PC-3 (cell line): ENCODE measurements around the gene NKX1-1. TPM values are rescaled to one million over a fixed set of nuclear protein-coding genes. Genes with fewer than 3 reads are reported as not detected.

Source experiments
- ATAC-seq: fragments of 200-7000 bp; cut with Tn5 transposase; 2 replicates; pipeline ENCODE4 v1.9.1; 2020; ENCODE audit warnings: mild to moderate bottlenecking, moderate library complexity
- BruUV-seq: library from RNA; stranded (reverse); fragments of 400-500 nt; replicated peaks from 2 replicates; lab custom pipeline; 2021; lab: Mats Ljungman, UMichigan
- CTCF ChIA-PET: fragments of 300-600 bp; sonication (Branson Sonifier 250); formaldehyde crosslinking; loops from one replicate; lab custom pipeline; 2022; ENCODE audit warnings: antibody characterized with exemption; lab: Charles Lee
- POLR2A ChIA-PET: fragments of 300-600 bp; sonication (Branson Sonifier 250); formaldehyde crosslinking; loops from one replicate; lab custom pipeline; 2022; ENCODE audit warnings: antibody characterized with exemption; ENCODE audit not compliant: unreplicated experiment; lab: Charles Lee
- DNase-seq: peaks from one replicate; pipeline ENCODE4 v3.0.0-alpha.2; 2015
- H2AFZ ChIP-seq: fragments of 300-600 bp; sonication (generic); 2 replicates; pipeline ENCODE4 v1.6.0; 2016; ENCODE audit warnings: antibody characterized with exemption, low read length
- H3F3A ChIP-seq: fragments of 300-600 bp; sonication (generic); one replicate; pipeline ENCODE4 v1.6.0; 2017; ENCODE audit warnings: antibody characterized with exemption, low read length, control low read depth, mild to moderate bottlenecking; ENCODE audit not compliant: unreplicated experiment
- H3K27ac ChIP-seq: fragments of 300-600 bp; sonication (generic); 2 replicates; pipeline ENCODE4 v1.5.1; 2016; ENCODE audit warnings: mild to moderate bottlenecking, low read length
- H3K27me3 ChIP-seq: fragments of 300-600 bp; sonication (generic); 2 replicates; pipeline ENCODE4 v1.6.1; 2016; ENCODE audit warnings: low read length, mixed read lengths
- H3K36me3 ChIP-seq: fragments of 300-600 bp; sonication (generic); 2 replicates; pipeline ENCODE4 v1.6.1; 2016; ENCODE audit warnings: low read depth, mixed run types, low read length, mixed read lengths
- H3K4me1 ChIP-seq: fragments of 300-600 bp; sonication (generic); 2 replicates; pipeline ENCODE4 v1.5.1; 2016; ENCODE audit warnings: low read length; ENCODE audit not compliant: insufficient read depth
- H3K4me2 ChIP-seq: fragments of 300-600 bp; sonication (generic); 2 replicates; pipeline ENCODE4 v1.6.0; 2016; ENCODE audit warnings: low read length
- H3K4me3 ChIP-seq: fragments of 300-600 bp; sonication (generic); 2 replicates; pipeline ENCODE4 v1.5.1; 2016; ENCODE audit warnings: mild to moderate bottlenecking, low read length, mixed read lengths
- H3K79me2 ChIP-seq: fragments of 300-600 bp; sonication (generic); 2 replicates; pipeline ENCODE4 v1.6.1; 2017; ENCODE audit warnings: low read length, mixed read lengths
- H3K9ac ChIP-seq: fragments of 300-600 bp; sonication (generic); 2 replicates; pipeline ENCODE4 v1.6.0; 2016; ENCODE audit warnings: mild to moderate bottlenecking, low read length
- H3K9me2 ChIP-seq: fragments of 300-600 bp; sonication (generic); replicated peaks from 2 replicates; pipeline ENCODE4 v1.6.1; 2016; ENCODE audit warnings: mixed run types, low read length, mixed read lengths
- H3K9me3 ChIP-seq: fragments of 300-600 bp; sonication (generic); 2 replicates; pipeline ENCODE4 v1.6.1; 2016; ENCODE audit warnings: low read length, mixed read lengths
- H4K20me1 ChIP-seq: fragments of 300-600 bp; sonication (generic); 2 replicates; pipeline ENCODE4 v1.6.1; 2016; ENCODE audit warnings: low read length, mixed read lengths
- CTCF ChIP-seq: fragments of 300-600 bp; sonication (generic); conservative IDR thresholded peaks from 2 replicates; pipeline ENCODE4 v1.5.1; 2017; ENCODE audit warnings: antibody characterized with exemption, low read depth, mild to moderate bottlenecking, low read length
- EZH2 ChIP-seq: fragments of 300-600 bp; sonication (generic); IDR thresholded peaks from one replicate; pipeline ENCODE4 v1.6.1; 2017; ENCODE audit warnings: antibody characterized with exemption, mild to moderate bottlenecking, low read length; ENCODE audit not compliant: unreplicated experiment
- EZH2phosphoT487 ChIP-seq: fragments of 300-600 bp; sonication (generic); IDR thresholded peaks from 2 replicates; pipeline ENCODE4 v1.6.1; 2018; ENCODE audit warnings: mild to moderate bottlenecking, antibody characterized with exemption, low read length, borderline replicate concordance
- intact Hi-C: fragments of 100-400 bp; cut with micrococcal nuclease; formaldehyde crosslinking; loops from 2 replicates; pipeline ENCODE4 v1.9.0; 2023
- total RNA-seq: library from RNA; depleted of rRNA; stranded (reverse); fragments of >200 nt; gene quantifications from 2 replicates; pipeline ENCODE4 v1.2.3, GENCODE V29; 2014

The NKX1-1 gene
- total RNA-seq, 1 experiment from 2014 or later, result not detected

- H3K9me2 ChIP-seq, result no peaks in the 10 kb centered on the region
- no peaks in the 10 kb centered on the region for H3K79me2 ChIP-seq
- H3F3A ChIP-seq, result no peaks in the 10 kb centered on the region
- no peak overlapping the region for H3K27ac ChIP-seq
- ChIA-PET CTCF (no interaction called here), POLR2A (no interaction called here)
- no peak overlapping the region for H3K4me3 ChIP-seq
- intact Hi-C loops, result no loop called here
- TF ChIP-seq EZH2 (no peak), EZH2phosphoT487 (no peak), CTCF (no peak)
- H4K20me1 ChIP-seq, result no peaks in the 10 kb centered on the region
- no peaks in the 10 kb centered on the region for H3K9me3 ChIP-seq
- no TSS peak for BruUV-seq
- no peak overlapping the region for H3K9ac ChIP-seq
- no peaks in the 10 kb centered on the region for H3K4me1 ChIP-seq
- peaks cover 3% of the 10 kb centered on the region; the same call in 1 of the 2 replicates for H3K27me3 ChIP-seq
- DNase-seq, result no peak
- no peak overlapping the region for H2AFZ ChIP-seq
- no peak overlapping the region for H3K4me2 ChIP-seq
- ATAC-seq, result no peak
- no peaks in the 10 kb centered on the region for H3K36me3 ChIP-seq
These were observed 43.8 kb upstream of the NKX1-1 start for GRCh38 chr4:1449833-1450741.

- Histone ChIP-seq H3K36me3 (no peaks in the 10 kb centered on the region), H3K79me2 (no peaks in the 10 kb centered on the region), H3K4me3 (no peak overlapping the region), H3K27me3 (peaks cover 3% of the 10 kb centered on the region; the same call in 1 of the 2 replicates), H3K9ac (no peak overlapping the region), H3F3A (no peaks in the 10 kb centered on the region), H3K4me1 (no peaks in the 10 kb centered on the region), H3K4me2 (no peak overlapping the region), H3K27ac (no peak overlapping the region), H4K20me1 (no peaks in the 10 kb centered on the region), H2AFZ (no peak overlapping the region), H3K9me3 (no peaks in the 10 kb centered on the region), H3K9me2 (no peaks in the 10 kb centered on the region)
- ChIA-PET POLR2A (no interaction called here), CTCF (no interaction called here)
- no TSS peak for BruUV-seq
- TF ChIP-seq EZH2phosphoT487, result no peak
- TF ChIP-seq CTCF, result no peak
- TF ChIP-seq EZH2, result no peak
- ATAC-seq (no peak), DNase-seq (no peak)
- intact Hi-C loops, result no loop called here
These were observed 43.2 kb upstream of the NKX1-1 start for GRCh38 chr4:1449475-1449832.
